ENCODE results near the gene RPS19.
A peak's percentile ranks its signal among the peaks of the same experiment; 100 is the strongest.

Gene RPS19

DNA sequence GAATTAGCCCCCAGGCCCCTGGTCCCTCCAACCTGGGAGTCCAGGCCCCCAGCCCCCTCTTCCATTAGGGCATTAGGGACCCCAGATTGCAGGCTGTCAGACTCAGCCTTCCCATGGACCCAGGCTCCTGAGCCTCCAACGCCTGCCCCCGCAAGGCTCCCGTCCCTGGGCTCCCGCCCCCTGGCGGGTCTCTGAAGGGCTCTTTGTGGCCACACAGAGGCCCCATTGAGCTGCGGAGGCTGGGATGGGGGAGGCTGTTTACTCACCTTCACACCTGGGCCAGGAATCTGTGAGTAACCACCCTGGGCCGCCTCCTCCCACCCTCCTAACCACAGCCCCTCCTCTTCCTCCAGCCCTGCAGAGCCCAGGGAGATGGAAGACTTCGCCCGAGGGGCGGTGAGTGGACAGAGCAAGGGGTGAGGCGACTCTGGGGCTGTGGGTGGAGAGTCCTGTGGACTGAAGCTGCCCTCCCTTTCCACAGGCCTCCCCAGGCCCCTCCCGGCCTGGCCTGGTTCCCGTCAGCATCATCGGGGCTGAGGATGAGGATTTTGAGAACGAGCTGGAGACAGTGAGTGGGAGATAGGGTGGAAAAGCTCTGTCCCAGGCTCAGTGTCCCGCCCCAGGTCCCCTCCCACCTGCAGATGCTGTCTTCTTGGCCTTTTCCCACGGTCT is 27.8 kb downstream of the RPS19 start:
- H3K27me3 ChIP-seq (ENCODE audit: control insufficient read depth, low read length) = no peaks in the 10 kb centered on the region
- peak overlapping the region; percentile 99 for H3K4me3 ChIP-seq (ENCODE audit: low read length)
- H3K9me2 ChIP-seq (replicated peaks; ENCODE audit: control insufficient read depth, low read length) = no peaks in the 10 kb centered on the region
- peaks cover 60% of the 10 kb centered on the region for H3K4me1 ChIP-seq (ENCODE audit: control insufficient read depth, low read length)
- H4K20me1 ChIP-seq (ENCODE audit: control insufficient read depth, insufficient read depth, low read depth, low read length) = no peaks in the 10 kb centered on the region
- no peaks in the 10 kb centered on the region for H3K9me3 ChIP-seq (ENCODE audit: control insufficient read depth, insufficient read depth, low read length)
- H3F3A ChIP-seq (ENCODE audit: control insufficient read depth, insufficient read depth) = peaks cover 12% of the 10 kb centered on the region
- H3K79me2 ChIP-seq (ENCODE audit: control insufficient read depth, low read length) = peaks cover 78% of the 10 kb centered on the region
- TF ChIP-seq EZH2phosphoT487 (IDR thresholded peaks at IDR 0.05; ENCODE audit: borderline replicate concordance, low read length) = no peak
- TF ChIP-seq, protein P1, sequence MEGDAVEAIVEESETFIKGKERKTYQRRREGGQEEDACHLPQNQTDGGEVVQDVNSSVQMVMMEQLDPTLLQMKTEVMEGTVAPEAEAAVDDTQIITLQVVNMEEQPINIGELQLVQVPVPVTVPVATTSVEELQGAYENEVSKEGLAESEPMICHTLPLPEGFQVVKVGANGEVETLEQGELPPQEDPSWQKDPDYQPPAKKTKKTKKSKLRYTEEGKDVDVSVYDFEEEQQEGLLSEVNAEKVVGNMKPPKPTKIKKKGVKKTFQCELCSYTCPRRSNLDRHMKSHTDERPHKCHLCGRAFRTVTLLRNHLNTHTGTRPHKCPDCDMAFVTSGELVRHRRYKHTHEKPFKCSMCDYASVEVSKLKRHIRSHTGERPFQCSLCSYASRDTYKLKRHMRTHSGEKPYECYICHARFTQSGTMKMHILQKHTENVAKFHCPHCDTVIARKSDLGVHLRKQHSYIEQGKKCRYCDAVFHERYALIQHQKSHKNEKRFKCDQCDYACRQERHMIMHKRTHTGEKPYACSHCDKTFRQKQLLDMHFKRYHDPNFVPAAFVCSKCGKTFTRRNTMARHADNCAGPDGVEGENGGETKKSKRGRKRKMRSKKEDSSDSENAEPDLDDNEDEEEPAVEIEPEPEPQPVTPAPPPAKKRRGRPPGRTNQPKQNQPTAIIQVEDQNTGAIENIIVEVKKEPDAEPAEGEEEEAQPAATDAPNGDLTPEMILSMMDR (IDR thresholded peaks at IDR 0.05; ENCODE audit: low read depth, low read length, poor library complexity, severe bottlenecking) = peak; percentile 73
- H3K36me3 ChIP-seq (ENCODE audit: control insufficient read depth, low read length) = peaks cover 87% of the 10 kb centered on the region
- peak overlapping the region; percentile 99 for H3K27ac ChIP-seq (ENCODE audit: low read depth, low read length)
- peak overlapping the region; percentile 100 for H3K4me2 ChIP-seq (ENCODE audit: low read length)

DNA sequence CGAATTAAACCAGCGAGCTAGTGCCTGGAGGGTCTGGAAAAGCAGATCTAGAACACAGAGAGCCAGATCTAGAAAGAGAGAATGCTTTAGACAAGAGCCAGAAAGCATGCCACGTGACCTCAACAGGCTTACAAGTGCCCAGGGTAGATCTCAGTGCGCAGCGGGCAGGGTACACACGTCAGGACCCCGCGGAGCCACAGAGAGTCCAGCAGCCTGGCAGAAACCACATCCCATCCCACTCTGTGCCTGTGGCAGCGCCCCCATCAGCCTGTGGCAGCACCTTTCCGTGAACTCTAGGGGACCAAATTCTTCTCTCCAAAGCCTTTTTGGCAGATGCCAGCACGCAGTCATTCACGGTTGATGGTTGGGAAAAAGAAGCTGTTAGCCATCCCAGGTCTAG is 28.9 kb downstream of the RPS19 start:
- Histone ChIP-seq H4K20me1 (ENCODE audit: control insufficient read depth, insufficient read depth, low read depth, low read length) (no peaks in the 10 kb centered on the region), H3K27ac (ENCODE audit: low read depth, low read length) (peak overlapping the region; percentile 22; the same call in 1 of the 2 replicates), H3K4me3 (ENCODE audit: low read length) (no peak overlapping the region), H3K36me3 (ENCODE audit: control insufficient read depth, low read length) (peaks cover 82% of the 10 kb centered on the region), H3F3A (ENCODE audit: control insufficient read depth, insufficient read depth) (peaks cover 6% of the 10 kb centered on the region; the same call in 1 of the 2 replicates), H3K27me3 (ENCODE audit: control insufficient read depth, low read length) (no peaks in the 10 kb centered on the region), H3K4me2 (ENCODE audit: low read length) (no peak overlapping the region; the same call in 1 of the 2 replicates), H3K9me3 (ENCODE audit: control insufficient read depth, insufficient read depth, low read length) (no peaks in the 10 kb centered on the region), H3K79me2 (ENCODE audit: control insufficient read depth, low read length) (peaks cover 70% of the 10 kb centered on the region), H3K9me2 (replicated peaks; ENCODE audit: control insufficient read depth, low read length) (no peaks in the 10 kb centered on the region), H3K4me1 (ENCODE audit: control insufficient read depth, low read length) (peaks cover 63% of the 10 kb centered on the region)
- TF ChIP-seq, protein P1 (IDR thresholded peaks at IDR 0.05; ENCODE audit: low read depth, low read length, poor library complexity, severe bottlenecking) = peak; percentile 26
- no peak for TF ChIP-seq EZH2phosphoT487 (IDR thresholded peaks at IDR 0.05; ENCODE audit: borderline replicate concordance, low read length)

DNA sequence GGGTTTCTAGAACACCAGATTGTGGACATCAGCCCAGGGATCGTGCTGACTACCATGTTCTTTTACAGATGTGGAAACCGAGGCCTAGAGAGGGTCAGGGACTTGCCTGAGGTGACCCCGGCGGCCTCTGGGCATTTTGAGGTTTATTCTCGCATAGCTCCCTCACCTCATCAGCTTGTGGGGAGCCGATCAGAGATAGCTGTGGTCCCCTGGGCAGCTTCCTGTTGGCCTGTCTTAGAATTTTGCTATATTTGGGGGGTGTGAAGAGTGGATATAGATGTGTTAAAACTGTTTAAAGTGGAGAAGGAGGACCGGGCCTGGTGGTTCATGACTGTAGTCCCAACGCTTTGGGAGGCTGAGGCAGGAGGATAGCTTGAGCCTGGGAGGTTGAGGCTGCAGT is 29.8 kb downstream of the RPS19 start:
- Histone ChIP-seq H3K9me2 (replicated peaks; ENCODE audit: control insufficient read depth, low read length) (no peaks in the 10 kb centered on the region), H3K27ac (ENCODE audit: low read depth, low read length) (peak overlapping the region; percentile 22; the same call in 1 of the 2 replicates), H3F3A (ENCODE audit: control insufficient read depth, insufficient read depth) (peaks cover 6% of the 10 kb centered on the region; the same call in 1 of the 2 replicates), H3K27me3 (ENCODE audit: control insufficient read depth, low read length) (no peaks in the 10 kb centered on the region), H3K4me3 (ENCODE audit: low read length) (no peak overlapping the region), H3K4me2 (ENCODE audit: low read length) (no peak overlapping the region), H4K20me1 (ENCODE audit: control insufficient read depth, insufficient read depth, low read depth, low read length) (no peaks in the 10 kb centered on the region), H3K79me2 (ENCODE audit: control insufficient read depth, low read length) (peaks cover 62% of the 10 kb centered on the region), H3K9me3 (ENCODE audit: control insufficient read depth, insufficient read depth, low read length) (no peaks in the 10 kb centered on the region), H3K36me3 (ENCODE audit: control insufficient read depth, low read length) (peaks cover 86% of the 10 kb centered on the region), H3K4me1 (ENCODE audit: control insufficient read depth, low read length) (peaks cover 61% of the 10 kb centered on the region)
- TF ChIP-seq EZH2phosphoT487 (IDR thresholded peaks at IDR 0.05; ENCODE audit: borderline replicate concordance, low read length) = no peak
- TF ChIP-seq, protein P1 (IDR thresholded peaks at IDR 0.05; ENCODE audit: low read depth, low read length, poor library complexity, severe bottlenecking) = no peak

All from DOHH2 (cell line).